BLaER1 treated with 17β-estradiol and CSF1 and Interleukin-3, amounts not matched to agents 10 nM and 100 nM (cell line): ENCODE results near the gene ZNF787.

Experiments
- H3K27ac ChIP-seq, 11 experiments: shearing (Covaris generic); formaldehyde crosslinking; 2 replicates each; pipeline ENCODE4 v1.8.1; 2022
- H3K27me3 ChIP-seq, 11 experiments: shearing (Covaris generic); formaldehyde crosslinking; 2 replicates each; pipeline ENCODE4 v1.8.1; 2022
- H3K36me3 ChIP-seq, 11 experiments: shearing (Covaris generic); formaldehyde crosslinking; 2 replicates each; pipeline ENCODE4 v1.8.1; 2022
- H3K4me1 ChIP-seq, 10 experiments: shearing (Covaris generic); formaldehyde crosslinking; 2 replicates each; pipeline ENCODE4 v1.8.1; 2022
- H3K4me2 ChIP-seq, 11 experiments: shearing (Covaris generic); formaldehyde crosslinking; 2 replicates each; pipeline ENCODE4 v1.8.1; 2022
- H3K4me3 ChIP-seq, 10 experiments: shearing (Covaris generic); formaldehyde crosslinking; 2 replicates each; pipeline ENCODE4 v1.8.1; 2022
- H3K9ac ChIP-seq, 11 experiments: shearing (Covaris generic); formaldehyde crosslinking; 2 replicates each; pipeline ENCODE4 v1.8.1; 2022
- H3K9me3 ChIP-seq, 11 experiments: shearing (Covaris generic); formaldehyde crosslinking; replicated peaks in 1 of 11; 2 replicates each; pipeline ENCODE4 v1.8.1; 2022
- H4K20me1 ChIP-seq, 11 experiments: shearing (Covaris generic); formaldehyde crosslinking; 2 replicates each; pipeline ENCODE4 v1.8.1; 2022
- Cebpa-rat ChIP-seq, 11 experiments: shearing (Covaris generic); IDR thresholded peaks; 2 replicates each; pipeline ENCODE4 v1.8.1; 2022

The ZNF787 gene

DNA sequence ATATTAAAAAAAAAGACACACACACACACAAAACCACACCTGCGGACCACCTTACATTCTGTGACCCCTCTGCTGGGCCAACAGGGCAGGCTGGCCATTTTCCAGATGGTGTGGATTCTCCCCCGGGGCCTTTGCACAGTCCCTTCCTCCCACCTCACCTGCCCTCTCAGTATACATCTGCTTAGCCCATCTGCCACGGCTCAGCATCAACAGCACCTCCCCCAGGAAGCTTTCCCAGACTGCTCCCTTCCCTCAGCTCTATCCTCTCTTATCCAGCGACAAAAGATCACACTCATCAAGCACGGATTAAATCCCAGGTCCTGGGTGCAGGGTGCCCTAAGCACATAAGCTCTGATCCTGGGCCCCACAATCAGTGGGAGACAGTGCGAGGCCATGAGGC is 4.5 kb downstream of the ZNF787 start:
- H3K36me3 ChIP-seq: peaks cover 12 to 50% (median 29%) of the 10 kb centered on the region in 11 experiments; a peak in 18 of 22 replicates
- H3K4me3 ChIP-seq: no peak overlapping the region
- peaks cover 82 to 87% (median 85%) of the 10 kb centered on the region in 10 experiments for H3K4me1 ChIP-seq
- H4K20me1 ChIP-seq: peaks cover 69 to 85% (median 80%) of the 10 kb centered on the region in 11 experiments
- H3K27me3 ChIP-seq: no peaks in the 10 kb centered on the region
- peak overlapping the region in 6 of 11 experiments; percentile 1 to 97 (median 32); a peak in 6 of 22 replicates for H3K27ac ChIP-seq
- H3K9ac ChIP-seq: peak overlapping the region in 9 of 11 experiments; percentile 11 to 96 (median 89); a peak in 12 of 22 replicates
- H3K9me3 ChIP-seq: no peaks in the 10 kb centered on the region
- H3K4me2 ChIP-seq: peak overlapping the region; percentile 25 to 100 (median 97); a peak in 21 of 22 replicates
- no peak for TF ChIP-seq Cebpa-rat (IDR thresholded peaks at IDR 0.05)

DNA sequence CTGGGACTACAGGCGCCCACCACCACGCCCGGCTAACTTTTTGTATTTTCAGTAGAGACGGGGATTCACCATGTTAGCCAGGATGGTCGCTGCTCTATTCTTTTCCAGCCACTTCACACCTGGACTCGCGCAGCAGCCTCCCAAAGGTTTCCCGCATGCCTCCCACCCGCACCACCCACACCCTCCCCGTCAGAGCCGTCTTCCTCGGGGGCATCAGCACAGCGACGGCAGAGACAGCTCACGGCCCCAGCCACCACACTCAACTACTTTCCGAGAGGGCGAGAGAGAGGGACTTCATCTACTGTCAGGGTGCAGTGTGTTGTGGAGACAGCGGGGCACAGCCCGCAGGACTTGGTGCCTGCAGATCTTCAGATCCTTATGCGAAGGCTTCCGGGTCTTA is 5.6 kb downstream of the ZNF787 start:
- H3K9ac ChIP-seq: peak overlapping the region in 3 of 11 experiments; percentile 11 to 38 (median 23); a peak in 2 of 22 replicates
- H3K9me3 ChIP-seq: no peaks in the 10 kb centered on the region
- no peak overlapping the region for H3K4me3 ChIP-seq
- peaks cover 78 to 97% (median 89%) of the 10 kb centered on the region in 11 experiments for H4K20me1 ChIP-seq
- no peaks in the 10 kb centered on the region for H3K27me3 ChIP-seq
- H3K36me3 ChIP-seq: peaks cover 12 to 53% (median 29%) of the 10 kb centered on the region in 11 experiments; a peak in 18 of 22 replicates
- H3K27ac ChIP-seq: peak overlapping the region in 2 of 11 experiments; percentile 1 to 43; a peak in 2 of 22 replicates
- TF ChIP-seq Cebpa-rat (IDR thresholded peaks at IDR 0.05): no peak
- peaks cover 93 to 97% (median 95%) of the 10 kb centered on the region in 10 experiments for H3K4me1 ChIP-seq
- H3K4me2 ChIP-seq: peak overlapping the region; percentile 13 to 100 (median 98); a peak in 20 of 22 replicates

DNA sequence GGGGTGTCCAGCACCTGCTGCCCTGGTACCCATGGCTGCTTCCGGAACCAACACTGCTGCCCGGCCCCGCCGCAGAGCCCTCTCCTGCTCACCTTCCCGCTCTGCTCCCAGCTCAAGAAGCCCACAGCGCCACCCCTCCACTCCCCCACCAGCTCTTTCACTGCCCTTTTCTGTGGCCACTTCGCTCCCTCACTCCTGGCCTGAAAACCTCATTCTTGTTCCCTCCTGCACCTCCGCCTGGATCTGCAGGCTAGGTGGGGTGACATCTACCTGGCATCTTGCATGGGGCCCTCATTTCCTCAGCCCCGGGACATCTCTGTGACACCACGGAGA is 6.4 kb downstream of the ZNF787 start:
- H4K20me1 ChIP-seq: peaks cover 86 to 100% (median 95%) of the 10 kb centered on the region in 11 experiments
- peaks cover 12 to 54% (median 29%) of the 10 kb centered on the region in 11 experiments; a peak in 18 of 22 replicates for H3K36me3 ChIP-seq
- peak overlapping the region in 9 of 11 experiments; percentile 11 to 82 (median 49); a peak in 16 of 22 replicates for H3K27ac ChIP-seq

DNA sequence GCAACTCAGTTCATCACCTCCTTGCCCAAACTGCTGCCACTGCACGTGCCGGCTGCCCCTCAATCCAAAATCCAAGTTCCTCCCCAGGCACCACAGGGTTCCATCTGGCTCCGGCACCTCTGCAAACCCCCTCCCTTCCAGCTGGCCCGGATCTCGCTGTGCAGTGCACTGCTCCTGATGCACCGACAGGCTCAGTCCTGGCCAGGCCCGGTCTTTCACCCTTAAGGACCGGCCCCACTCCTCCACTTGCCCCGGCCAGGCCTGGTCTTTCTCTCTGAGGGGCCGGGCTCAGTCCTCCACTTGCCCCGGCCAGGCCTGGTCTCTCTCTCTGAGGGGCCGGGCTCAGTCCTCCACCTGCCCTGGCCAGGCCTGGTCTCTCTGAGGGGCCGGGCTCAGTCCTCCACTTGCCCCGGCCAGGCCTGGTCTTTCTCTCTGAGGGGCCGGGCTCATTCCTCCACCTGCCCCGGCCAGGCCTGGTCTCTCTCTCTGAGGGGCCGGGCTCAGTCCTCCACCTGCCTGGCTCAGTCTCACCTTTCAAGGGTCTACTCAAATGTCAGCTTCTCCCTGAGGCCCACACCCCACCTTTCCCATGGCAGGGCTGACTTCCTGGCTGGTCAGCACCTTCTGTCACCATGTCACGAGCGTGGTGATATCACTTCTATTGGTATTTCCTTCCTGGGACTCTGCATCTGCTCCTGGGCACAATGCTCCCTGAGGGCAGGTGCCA is 6.9 kb downstream of the ZNF787 start:
- Histone ChIP-seq H3K4me3 (no peak overlapping the region), H3K4me2 (peak overlapping the region; percentile 76 to 100 (median 98)), H3K36me3 (peaks cover 12 to 48% (median 25%) of the 10 kb centered on the region in 11 experiments; a peak in 18 of 22 replicates), H3K27ac (peak overlapping the region in 9 of 11 experiments; percentile 11 to 82 (median 60); a peak in 19 of 22 replicates), H4K20me1 (peaks cover 82 to 100% (median 98%) of the 10 kb centered on the region in 11 experiments), H3K4me1 (peaks cover 99 to 100% (median 100%) of the 10 kb centered on the region in 10 experiments), H3K9ac (peak overlapping the region; percentile 27 to 76 (median 52); a peak in 18 of 22 replicates), H3K9me3 (no peaks in the 10 kb centered on the region), H3K27me3 (no peaks in the 10 kb centered on the region)
- TF ChIP-seq Cebpa-rat (IDR thresholded peaks at IDR 0.05): no peak

More for the DNA sequence above, 6.4 kb downstream of the ZNF787 start:
- Histone ChIP-seq H3K9me3 (no peaks in the 10 kb centered on the region), H3K4me2 (peak overlapping the region; percentile 76 to 100 (median 98)), H3K27me3 (no peaks in the 10 kb centered on the region), H3K4me3 (no peak overlapping the region), H3K4me1 (peaks cover 99 to 100% (median 100%) of the 10 kb centered on the region in 10 experiments), H3K9ac (peak overlapping the region; percentile 19 to 76 (median 42); a peak in 14 of 22 replicates)
- TF ChIP-seq Cebpa-rat (IDR thresholded peaks at IDR 0.05): no peak

GRCh38 chr19:56113074-56113632 is 7.9 kb downstream of the ZNF787 start:
- Histone ChIP-seq H3K36me3 (peaks cover 9 to 38% (median 23%) of the 10 kb centered on the region in 11 experiments; a peak in 15 of 22 replicates), H3K9ac (peak overlapping the region; percentile 15 to 76 (median 52); a peak in 18 of 22 replicates), H3K4me3 (peak overlapping the region in 4 of 10 experiments; percentile 0 to 26 (median 24); a peak in 2 of 20 replicates), H3K4me2 (peak overlapping the region; percentile 76 to 100 (median 98)), H3K27ac (peak overlapping the region in 8 of 11 experiments; percentile 23 to 82 (median 64); a peak in 14 of 22 replicates), H4K20me1 (peaks cover 79 to 100% (median 98%) of the 10 kb centered on the region in 11 experiments), H3K9me3 (no peaks in the 10 kb centered on the region), H3K27me3 (no peaks in the 10 kb centered on the region), H3K4me1 (peaks cover 99 to 100% (median 100%) of the 10 kb centered on the region in 10 experiments)
- no peak for TF ChIP-seq Cebpa-rat (IDR thresholded peaks at IDR 0.05)

- no peaks in the 10 kb centered on the region for H3K9me3 ChIP-seq
- no peak for TF ChIP-seq Cebpa-rat (IDR thresholded peaks at IDR 0.05)
- peak overlapping the region; percentile 92 to 100 (median 98) for H3K4me2 ChIP-seq
- H3K27me3 ChIP-seq: no peaks in the 10 kb centered on the region
- peaks cover 76 to 100% (median 98%) of the 10 kb centered on the region in 11 experiments for H4K20me1 ChIP-seq
- H3K4me1 ChIP-seq: peaks cover 99 to 100% (median 100%) of the 10 kb centered on the region in 10 experiments
- peak overlapping the region in 10 of 11 experiments; percentile 10 to 82 (median 75); a peak in 15 of 22 replicates for H3K27ac ChIP-seq
- H3K36me3 ChIP-seq: peaks cover 2 to 29% (median 15%) of the 10 kb centered on the region in 11 experiments; a peak in 12 of 22 replicates
- H3K9ac ChIP-seq: peak overlapping the region in 10 of 11 experiments; percentile 32 to 81 (median 70); a peak in 19 of 22 replicates
- peak overlapping the region in 9 of 10 experiments; percentile 5 to 58 (median 50); a peak in 14 of 20 replicates for H3K4me3 ChIP-seq
These were observed 8.8 kb downstream of the ZNF787 start for GRCh38 chr19:56112313-56112709.

DNA sequence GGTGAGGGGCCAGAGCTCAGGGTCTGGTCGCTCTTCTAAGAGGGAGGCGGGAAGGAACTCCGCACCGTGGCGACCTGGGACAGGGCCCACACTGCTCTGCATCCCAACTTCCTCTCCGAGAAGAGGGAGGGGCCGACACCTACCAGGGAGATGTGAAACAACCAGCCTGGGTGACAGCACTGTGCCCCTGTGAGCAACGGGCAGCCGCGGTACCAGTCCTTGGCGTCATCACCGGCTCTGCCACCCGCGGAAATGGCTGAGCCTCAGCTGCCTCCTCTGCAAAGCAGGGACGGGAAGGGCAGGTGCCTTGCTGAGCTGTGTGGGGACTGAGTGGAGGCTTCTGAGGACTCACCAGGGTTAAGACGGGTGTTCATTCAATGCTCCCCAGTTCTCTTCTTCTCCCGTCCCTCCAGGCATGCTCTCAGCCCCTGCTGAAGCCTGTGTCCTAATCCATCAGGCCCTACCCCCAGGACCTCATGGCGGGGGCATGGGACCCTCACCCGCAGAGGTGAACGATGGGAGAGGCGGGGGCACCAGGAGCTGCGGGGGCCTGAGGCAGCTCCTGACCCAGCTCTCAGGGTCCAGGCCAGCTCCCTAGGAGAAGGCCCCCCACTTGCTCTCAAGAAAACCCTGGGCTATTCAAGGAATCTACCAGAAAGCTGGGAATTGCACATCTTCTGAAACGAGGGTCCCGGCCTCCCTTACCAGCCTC is 9.3 kb downstream of the ZNF787 start:
- peak overlapping the region; percentile 32 to 81 (median 71); a peak in 19 of 22 replicates for H3K9ac ChIP-seq
- H4K20me1 ChIP-seq: peaks cover 76 to 100% (median 98%) of the 10 kb centered on the region in 11 experiments
- peak overlapping the region; percentile 92 to 100 (median 98) for H3K4me2 ChIP-seq
- H3K36me3 ChIP-seq: peaks cover 0 to 29% (median 14%) of the 10 kb centered on the region in 11 experiments; a peak in 13 of 22 replicates
- H3K27ac ChIP-seq: peak overlapping the region in 10 of 11 experiments; percentile 10 to 82 (median 75); a peak in 19 of 22 replicates
- H3K27me3 ChIP-seq: no peaks in the 10 kb centered on the region
- peaks cover 99 to 100% (median 100%) of the 10 kb centered on the region in 10 experiments for H3K4me1 ChIP-seq
- TF ChIP-seq Cebpa-rat (IDR thresholded peaks at IDR 0.05): no peak
- peak overlapping the region in 9 of 10 experiments; percentile 5 to 58 (median 50); a peak in 16 of 20 replicates for H3K4me3 ChIP-seq
- H3K9me3 ChIP-seq: no peaks in the 10 kb centered on the region
